HG03025 (cell line): Measurements from ENCODE around the gene RTP3.
"Not testable (repeated sequence)": the region's sequence is repeated elsewhere in the genome, so short reads cannot be mapped to it uniquely, and the experiment has no call there.

Experiments
- ATAC-seq: cut with Tn5 transposase; IDR thresholded peaks from one replicate; pipeline ENCODE4 v1.9.1; 2021; ENCODE audit warnings: mild to moderate bottlenecking, moderate library complexity; ENCODE audit not compliant: unreplicated experiment, low FRiP score

The RTP3 gene

GRCh38 chr3:46512191-46512749, 14.5 kb downstream of the RTP3 start:
- ATAC-seq = no peak

- no peak for ATAC-seq
Measured at GRCh38 chr3:46516521-46516920, 18.7 kb downstream of the RTP3 start.

- no peak for ATAC-seq
Measured at GRCh38 chr3:46517016-46517783, 19.4 kb downstream of the RTP3 start.

- ATAC-seq = no peak
Measured at GRCh38 chr3:46517784-46518181, 20.0 kb downstream of the RTP3 start.

- no peak for ATAC-seq
Measured at GRCh38 chr3:46519952-46520351, 22.2 kb downstream of the RTP3 start.

- ATAC-seq = no peak
Measured at GRCh38 chr3:46520531-46520930, 22.8 kb downstream of the RTP3 start.

- no peak for ATAC-seq
Measured at GRCh38 chr3:46521096-46521495, 23.3 kb downstream of the RTP3 start.

- not testable (repeated sequence) for ATAC-seq
Measured at GRCh38 chr3:46522201-46522600, 24.4 kb downstream of the RTP3 start.

GRCh38 chr3:46523556-46523955, 25.8 kb downstream of the RTP3 start:
- ATAC-seq = no peak

GRCh38 chr3:46524008-46524407, 26.2 kb downstream of the RTP3 start:
- no peak for ATAC-seq

- ATAC-seq = no peak
Measured at GRCh38 chr3:46524832-46525231, 27.1 kb downstream of the RTP3 start.

GRCh38 chr3:46527239-46527638, 29.5 kb downstream of the RTP3 start:
- ATAC-seq = no peak

GRCh38 chr3:46533091-46533490, 35.3 kb downstream of the RTP3 start:
- ATAC-seq = no peak

GRCh38 chr3:46535746-46536145, 38.0 kb downstream of the RTP3 start:
- ATAC-seq = no peak

GRCh38 chr3:46536758-46537157, 39.0 kb downstream of the RTP3 start:
- no peak for ATAC-seq

- no peak for ATAC-seq
Measured at GRCh38 chr3:46537316-46537715, 39.5 kb downstream of the RTP3 start.

GRCh38 chr3:46537779-46538178, 40.0 kb downstream of the RTP3 start:
- no peak for ATAC-seq

GRCh38 chr3:46538425-46538802, 40.6 kb downstream of the RTP3 start:
- ATAC-seq = not testable (repeated sequence)

- ATAC-seq = peak; percentile 83
Measured at GRCh38 chr3:46538803-46539442, 41.1 kb downstream of the RTP3 start.

GRCh38 chr3:46539443-46540005, 41.7 kb downstream of the RTP3 start:
- ATAC-seq = no peak

GRCh38 chr3:46540550-46540949, 42.8 kb downstream of the RTP3 start:
- ATAC-seq = no peak

GRCh38 chr3:46541835-46542234, 44.1 kb downstream of the RTP3 start:
- ATAC-seq = no peak
